ENCODE measurements around the gene RIPOR1. TPM values are rescaled to one million over a fixed set of nuclear protein-coding genes. Genes with fewer than 3 reads are reported as not detected.

Gene RIPOR1
- total RNA-seq, 1 donor from 2014 or later, result 116 TPM

DNA sequence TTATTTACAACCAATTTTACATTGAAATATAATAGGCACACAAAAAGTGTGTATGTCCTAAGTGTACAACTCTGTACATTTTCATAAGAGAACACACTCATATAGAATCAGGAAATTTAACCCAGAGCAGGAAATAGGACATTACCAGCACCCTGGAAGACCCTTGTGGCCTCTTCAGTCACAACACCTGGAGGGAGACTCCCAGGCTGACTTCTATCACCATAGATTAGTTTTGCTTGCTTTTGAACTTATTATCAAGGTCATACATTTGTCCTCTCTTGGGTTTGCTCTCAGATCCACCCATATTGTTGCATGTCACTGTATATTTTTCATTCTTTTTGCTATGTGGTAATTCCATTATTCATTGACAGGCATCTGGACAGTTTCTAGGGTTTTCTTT is 5.8 kb downstream of the RIPOR1 start:
- Histone ChIP-seq H3K4me3 (ENCODE audit: insufficient read depth, low read depth, low read length) (no peak overlapping the region), H3K27me3 (ENCODE audit: insufficient read depth, low read length) (no peaks in the 10 kb centered on the region), H3K9me3 (ENCODE audit: insufficient read depth, low read depth, low read length) (no peaks in the 10 kb centered on the region), H3K36me3 (ENCODE audit: insufficient read depth, low read length) (no peaks in the 10 kb centered on the region), H3K79me2 (ENCODE audit: insufficient read depth, low read length) (peaks cover 94% of the 10 kb centered on the region), H3K4me1 (ENCODE audit: insufficient read depth, low read length) (peaks cover 42% of the 10 kb centered on the region), H3K4me2 (ENCODE audit: low read length) (no peak overlapping the region), H4K20me1 (ENCODE audit: insufficient read depth, low read length) (peaks cover 84% of the 10 kb centered on the region), H3K27ac (ENCODE audit: low read depth, low read length) (no peak overlapping the region), H3K9ac (ENCODE audit: low read length) (no peak overlapping the region), H2AFZ (ENCODE audit: low read depth, low read length) (no peak overlapping the region)
- TF ChIP-seq, protein P1, sequence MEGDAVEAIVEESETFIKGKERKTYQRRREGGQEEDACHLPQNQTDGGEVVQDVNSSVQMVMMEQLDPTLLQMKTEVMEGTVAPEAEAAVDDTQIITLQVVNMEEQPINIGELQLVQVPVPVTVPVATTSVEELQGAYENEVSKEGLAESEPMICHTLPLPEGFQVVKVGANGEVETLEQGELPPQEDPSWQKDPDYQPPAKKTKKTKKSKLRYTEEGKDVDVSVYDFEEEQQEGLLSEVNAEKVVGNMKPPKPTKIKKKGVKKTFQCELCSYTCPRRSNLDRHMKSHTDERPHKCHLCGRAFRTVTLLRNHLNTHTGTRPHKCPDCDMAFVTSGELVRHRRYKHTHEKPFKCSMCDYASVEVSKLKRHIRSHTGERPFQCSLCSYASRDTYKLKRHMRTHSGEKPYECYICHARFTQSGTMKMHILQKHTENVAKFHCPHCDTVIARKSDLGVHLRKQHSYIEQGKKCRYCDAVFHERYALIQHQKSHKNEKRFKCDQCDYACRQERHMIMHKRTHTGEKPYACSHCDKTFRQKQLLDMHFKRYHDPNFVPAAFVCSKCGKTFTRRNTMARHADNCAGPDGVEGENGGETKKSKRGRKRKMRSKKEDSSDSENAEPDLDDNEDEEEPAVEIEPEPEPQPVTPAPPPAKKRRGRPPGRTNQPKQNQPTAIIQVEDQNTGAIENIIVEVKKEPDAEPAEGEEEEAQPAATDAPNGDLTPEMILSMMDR (IDR thresholded peaks at IDR 0.05; ENCODE audit: insufficient read depth, low read depth, low read length), result no peak
- TF ChIP-seq EZH2 (IDR thresholded peaks at IDR 0.05; ENCODE audit: insufficient read depth, low read length), result no peak
- no peaks in the 10 kb centered on the region for H3K27me3 Mint-ChIP-seq (ENCODE audit: low read depth, unreplicated experiment)
- H3K27ac Mint-ChIP-seq (ENCODE audit: unreplicated experiment), result no peak overlapping the region
- H3K4me3 Mint-ChIP-seq (ENCODE audit: unreplicated experiment), result peak overlapping the region; percentile 4
- peaks cover 41% of the 10 kb centered on the region for H3K4me1 Mint-ChIP-seq (ENCODE audit: low read depth, unreplicated experiment)
- FAIRE-seq, result no peak
- DNase-seq (ENCODE audit: low read depth), result no peak
- H3K36me3 Mint-ChIP-seq (ENCODE audit: low read depth, unreplicated experiment), result peaks cover 8% of the 10 kb centered on the region
- H3K9me3 Mint-ChIP-seq (ENCODE audit: unreplicated experiment), result no peaks in the 10 kb centered on the region

DNA sequence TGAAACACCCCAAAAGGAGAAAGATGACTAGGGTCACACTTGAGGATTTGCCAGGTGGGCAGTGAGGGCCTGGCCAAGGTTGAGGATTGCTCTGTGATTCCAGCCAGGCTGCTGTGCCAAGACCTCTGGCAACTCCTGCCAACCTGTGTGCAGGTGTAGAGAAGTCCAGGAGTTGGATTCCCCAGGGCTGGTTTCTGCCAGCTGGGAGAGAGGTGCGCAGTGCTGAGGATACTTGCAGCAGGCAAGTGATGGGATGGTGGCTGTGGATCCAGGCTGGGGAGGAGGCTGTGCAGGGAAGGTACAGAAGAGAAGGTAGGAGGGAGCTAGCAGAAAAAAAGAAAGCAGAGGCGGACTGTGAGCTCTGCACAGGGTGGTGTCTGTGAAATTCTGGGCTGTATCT is 6.6 kb downstream of the RIPOR1 start:
- no peaks in the 10 kb centered on the region for H3K27me3 ChIP-seq (ENCODE audit: insufficient read depth, low read length)
- peaks cover 93% of the 10 kb centered on the region for H3K79me2 ChIP-seq (ENCODE audit: insufficient read depth, low read length)
- FAIRE-seq (no peak), DNase-seq (ENCODE audit: low read depth) (no peak)
- Mint-ChIP-seq H3K9me3 (ENCODE audit: unreplicated experiment) (no peaks in the 10 kb centered on the region), H3K27ac (ENCODE audit: unreplicated experiment) (peak overlapping the region; percentile 59), H3K27me3 (ENCODE audit: low read depth, unreplicated experiment) (no peaks in the 10 kb centered on the region), H3K36me3 (ENCODE audit: low read depth, unreplicated experiment) (peaks cover 9% of the 10 kb centered on the region), H3K4me1 (ENCODE audit: low read depth, unreplicated experiment) (peaks cover 45% of the 10 kb centered on the region), H3K4me3 (ENCODE audit: unreplicated experiment) (peak overlapping the region; percentile 62)
- no peak overlapping the region for H3K9ac ChIP-seq (ENCODE audit: low read length)
- H3K4me2 ChIP-seq (ENCODE audit: low read length), result no peak overlapping the region
- no peaks in the 10 kb centered on the region for H3K9me3 ChIP-seq (ENCODE audit: insufficient read depth, low read depth, low read length)
- peaks cover 91% of the 10 kb centered on the region for H4K20me1 ChIP-seq (ENCODE audit: insufficient read depth, low read length)
- peaks cover 37% of the 10 kb centered on the region for H3K4me1 ChIP-seq (ENCODE audit: insufficient read depth, low read length)
- H3K4me3 ChIP-seq (ENCODE audit: insufficient read depth, low read depth, low read length), result no peak overlapping the region
- no peak overlapping the region for H3K27ac ChIP-seq (ENCODE audit: low read depth, low read length)
- no peak for TF ChIP-seq EZH2 (IDR thresholded peaks at IDR 0.05; ENCODE audit: insufficient read depth, low read length)
- TF ChIP-seq, protein P1 (IDR thresholded peaks at IDR 0.05; ENCODE audit: insufficient read depth, low read depth, low read length), result no peak
- H2AFZ ChIP-seq (ENCODE audit: low read depth, low read length), result no peak overlapping the region
- H3K36me3 ChIP-seq (ENCODE audit: insufficient read depth, low read length), result no peaks in the 10 kb centered on the region

DNA sequence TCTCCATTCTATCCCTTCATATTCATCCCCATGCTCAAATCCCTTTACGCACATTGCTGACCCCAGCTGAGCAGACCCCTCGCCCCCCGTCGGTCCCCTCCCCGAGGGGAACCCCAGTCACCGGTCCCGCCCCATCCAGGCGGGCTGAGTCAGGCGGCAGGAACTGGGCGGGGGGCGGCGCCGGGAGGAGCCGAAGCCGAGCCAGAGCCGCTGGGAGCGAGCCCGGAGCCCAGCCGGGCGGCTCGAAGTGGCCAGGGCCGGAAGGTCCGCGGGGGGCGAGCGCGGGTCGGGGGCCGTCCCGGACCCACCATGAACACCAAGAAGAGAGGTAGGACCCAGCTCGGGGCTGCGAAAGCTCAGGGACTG is 8.6 kb downstream of the RIPOR1 start:
- Mint-ChIP-seq H3K4me3 (ENCODE audit: unreplicated experiment) (peak overlapping the region; percentile 85), H3K36me3 (ENCODE audit: low read depth, unreplicated experiment) (peaks cover 21% of the 10 kb centered on the region), H3K9me3 (ENCODE audit: unreplicated experiment) (no peaks in the 10 kb centered on the region), H3K27ac (ENCODE audit: unreplicated experiment) (peak overlapping the region; percentile 93), H3K4me1 (ENCODE audit: low read depth, unreplicated experiment) (peaks cover 39% of the 10 kb centered on the region), H3K27me3 (ENCODE audit: low read depth, unreplicated experiment) (no peaks in the 10 kb centered on the region)
- Histone ChIP-seq H3K9me3 (ENCODE audit: insufficient read depth, low read depth, low read length) (no peaks in the 10 kb centered on the region), H3K36me3 (ENCODE audit: insufficient read depth, low read length) (peaks cover 11% of the 10 kb centered on the region), H2AFZ (ENCODE audit: low read depth, low read length) (no peak overlapping the region), H3K9ac (ENCODE audit: low read length) (peak overlapping the region; percentile 86), H3K4me2 (ENCODE audit: low read length) (peak overlapping the region; percentile 98), H3K4me1 (ENCODE audit: insufficient read depth, low read length) (peaks cover 35% of the 10 kb centered on the region), H3K27ac (ENCODE audit: low read depth, low read length) (peak overlapping the region; percentile 55), H3K4me3 (ENCODE audit: insufficient read depth, low read depth, low read length) (peak overlapping the region; percentile 67), H3K27me3 (ENCODE audit: insufficient read depth, low read length) (no peaks in the 10 kb centered on the region), H3K79me2 (ENCODE audit: insufficient read depth, low read length) (peaks cover 84% of the 10 kb centered on the region), H4K20me1 (ENCODE audit: insufficient read depth, low read length) (peaks cover 94% of the 10 kb centered on the region)
- no peak for TF ChIP-seq EZH2 (IDR thresholded peaks at IDR 0.05; ENCODE audit: insufficient read depth, low read length)
- TF ChIP-seq, protein P1 (IDR thresholded peaks at IDR 0.05; ENCODE audit: insufficient read depth, low read depth, low read length), result no peak
- FAIRE-seq, result no peak
- DNase-seq (ENCODE audit: low read depth), result no peak
